GM12801 (cell line): Measurements from ENCODE around the gene PCDHGC4.

Experiments used
- CTCF ChIP-seq: IDR thresholded peaks from one replicate; pipeline ENCODE4 v1.5.1; 2011; ENCODE audit warnings: control low read depth; ENCODE audit not compliant: insufficient read length; ENCODE audit errors: extremely low read depth

The PCDHGC4 gene

GRCh38 chr5:141501761-141502160 is 16.9 kb downstream of the PCDHGC4 start:
- no peak for TF ChIP-seq CTCF

GRCh38 chr5:141503681-141504080 is 18.9 kb downstream of the PCDHGC4 start:
- no peak for TF ChIP-seq CTCF

- no peak for TF ChIP-seq CTCF
Measured at GRCh38 chr5:141504216-141504615, 19.4 kb downstream of the PCDHGC4 start.

- TF ChIP-seq CTCF, result no peak
Measured at GRCh38 chr5:141506381-141507155, 21.7 kb downstream of the PCDHGC4 start.

GRCh38 chr5:141507387-141508091 is 22.7 kb downstream of the PCDHGC4 start:
- no peak for TF ChIP-seq CTCF

- no peak for TF ChIP-seq CTCF
Measured at GRCh38 chr5:141508440-141508797, 23.6 kb downstream of the PCDHGC4 start.

GRCh38 chr5:141508798-141509611 is 24.2 kb downstream of the PCDHGC4 start:
- no peak for TF ChIP-seq CTCF
